Astrocyte of the spinal cord (primary cell): ENCODE measurements around the gene BARX2.
A peak's percentile ranks its signal among the peaks of the same experiment; 100 is the strongest.
"Not testable (repeated sequence)": the region's sequence is repeated elsewhere in the genome, so short reads cannot be mapped to it uniquely, and the experiment has no call there.

Source experiments
- DNase-seq: peaks from one replicate; pipeline ENCODE4 v3.0.0; 2011; ENCODE audit warnings: low read depth, low spot score
- H3K4me3 ChIP-seq: 2 replicates; pipeline ENCODE4 v1.5.1; 2011; ENCODE audit warnings: low read depth, mild to moderate bottlenecking, low read length, moderate library complexity
- CTCF ChIP-seq: IDR thresholded peaks from 2 replicates; pipeline ENCODE4 v1.5.1; 2012; ENCODE audit warnings: low read depth, mild to moderate bottlenecking, low read length, inconsistent platforms
- in situ Hi-C: cut with HindIII; loops from 2 replicates; pipeline ENCODE4 v1.10.0; 2017; ENCODE audit warnings: low sequenced_read_pairs

The BARX2 gene

GRCh38 chr11:129375751-129376657 is at the start of gene BARX2:
Gene BARX2 (plus strand): TSS chr11:129375848. CDS start chr11:129376036, 188 bp downstream.
- no peak within 1 kb of the TSS for H3K4me3 ChIP-seq
- peak; percentile 65 for DNase-seq
- in situ Hi-C loops = no loop called here
- peak; percentile 78 for TF ChIP-seq CTCF

- in situ Hi-C loops = no loop called here
Observed at GRCh38 chr11:129326921-129327320, 48.7 kb upstream of the BARX2 start.

GRCh38 chr11:129327708-129328107 is 47.9 kb upstream of the BARX2 start:
- H3K4me3 ChIP-seq, DNase-seq, in situ Hi-C loops: not testable (repeated sequence)

More at GRCh38 chr11:129326921-129327320, 48.7 kb upstream of the BARX2 start:
- no peak for DNase-seq
- H3K4me3 ChIP-seq = no peak overlapping the region
- TF ChIP-seq CTCF = no peak

- in situ Hi-C loops = no loop called here
- DNase-seq = no peak
- H3K4me3 ChIP-seq = no peak overlapping the region
- TF ChIP-seq CTCF = no peak
Observed at GRCh38 chr11:129328756-129329155, 46.9 kb upstream of the BARX2 start.

- no peak for TF ChIP-seq CTCF
- no peak overlapping the region for H3K4me3 ChIP-seq
- DNase-seq = peak; percentile 39
- in situ Hi-C loops = no loop called here
Observed at GRCh38 chr11:129331217-129331616, 44.4 kb upstream of the BARX2 start.

- peak; percentile 93 for TF ChIP-seq CTCF
- DNase-seq = peak; percentile 74
- no peak overlapping the region for H3K4me3 ChIP-seq
- in situ Hi-C loops = no loop called here
Observed at GRCh38 chr11:129331871-129332274, 43.8 kb upstream of the BARX2 start.

- no peak overlapping the region for H3K4me3 ChIP-seq
- TF ChIP-seq CTCF = peak; percentile 20
- in situ Hi-C loops = no loop called here
- DNase-seq = no peak
Observed at GRCh38 chr11:129333873-129334272, 41.8 kb upstream of the BARX2 start.

- H3K4me3 ChIP-seq, in situ Hi-C loops, DNase-seq: not testable (repeated sequence)
Observed at GRCh38 chr11:129344301-129344940, 31.2 kb upstream of the BARX2 start.
